Central memory CD4-positive, alpha-beta T cell (primary cell): ENCODE measurements around the gene MYOM1.
"Not testable (repeated sequence)": the region's sequence is repeated elsewhere in the genome, so short reads cannot be mapped to it uniquely, and the experiment has no call there.

ENCODE experiments used
- DNase-seq: peaks from one replicate; pipeline ENCODE4 v3.0.0; 2022

Gene MYOM1

GRCh38 chr18:3075491-3075890 lies 144.3 kb downstream of the MYOM1 start:
- no peak for DNase-seq

- DNase-seq = no peak
Measured at GRCh38 chr18:3074087-3074486, 145.7 kb downstream of the MYOM1 start.

- not testable (repeated sequence) for DNase-seq
Measured at GRCh38 chr18:3073353-3073752, 146.4 kb downstream of the MYOM1 start.

- DNase-seq = no peak
Measured at GRCh38 chr18:3071676-3072075, 148.1 kb downstream of the MYOM1 start.

- DNase-seq = no peak
Measured at GRCh38 chr18:3069671-3070433, 149.9 kb downstream of the MYOM1 start.

GRCh38 chr18:3067722-3068121 lies 152.0 kb downstream of the MYOM1 start:
- DNase-seq = no peak

- DNase-seq = no peak
Measured at GRCh38 chr18:3067165-3067661, 152.6 kb downstream of the MYOM1 start.

GRCh38 chr18:3066341-3067110 lies 153.2 kb downstream of the MYOM1 start:
- DNase-seq = no peak

- DNase-seq = not testable (repeated sequence)
Measured at GRCh38 chr18:3063766-3064165, 156.0 kb downstream of the MYOM1 start.

- peak; percentile 62 for DNase-seq
Measured at GRCh38 chr18:3062798-3063680, 156.7 kb downstream of the MYOM1 start.

GRCh38 chr18:3061581-3062312 lies 158.0 kb downstream of the MYOM1 start:
- peak; percentile 35 for DNase-seq

- peak; percentile 71 for DNase-seq
Measured at GRCh38 chr18:3060667-3061580, 158.8 kb downstream of the MYOM1 start.

- DNase-seq = peak; percentile 76
Measured at GRCh38 chr18:3059272-3059671, 160.5 kb downstream of the MYOM1 start.

- peak; percentile 39 for DNase-seq
Measured at GRCh38 chr18:3058328-3059191, 161.2 kb downstream of the MYOM1 start.

GRCh38 chr18:3057526-3057925 lies 162.2 kb downstream of the MYOM1 start:
- no peak for DNase-seq

- no peak for DNase-seq
Measured at GRCh38 chr18:3056311-3056710, 163.5 kb downstream of the MYOM1 start.

- no peak for DNase-seq
Measured at GRCh38 chr18:3055816-3056215, 164.0 kb downstream of the MYOM1 start.

- no peak for DNase-seq
Measured at GRCh38 chr18:3055186-3055728, 164.5 kb downstream of the MYOM1 start.

GRCh38 chr18:3054780-3055179 lies 165.0 kb downstream of the MYOM1 start:
- DNase-seq = no peak

GRCh38 chr18:3054214-3054613 lies 165.6 kb downstream of the MYOM1 start:
- no peak for DNase-seq
